GM10266 (cell line): ENCODE data around the gene GATAD2A.
"Not testable (repeated sequence)": the region's sequence is repeated elsewhere in the genome, so short reads cannot be mapped to it uniquely, and the experiment has no call there.

Experiments used
- DNase-seq: peaks from one replicate; pipeline ENCODE4 v3.0.0; 2012; ENCODE audit errors: extremely low spot score
- CTCF ChIP-seq: IDR thresholded peaks from 2 replicates; pipeline ENCODE4 v1.5.1; 2012; ENCODE audit warnings: mild to moderate bottlenecking, low read depth; ENCODE audit not compliant: control insufficient read depth, insufficient read depth; ENCODE audit errors: missing control alignments

GATAD2A gene

GRCh38 chr19:19382118-19382517 lies 23.4 kb upstream of the GATAD2A start:
- no peak for TF ChIP-seq CTCF
- no peak for DNase-seq

GRCh38 chr19:19384486-19384885 lies 21.0 kb upstream of the GATAD2A start:
- no peak for DNase-seq
- TF ChIP-seq CTCF = no peak

- peak; percentile 51 for TF ChIP-seq CTCF
- DNase-seq = peak; percentile 98
Measured at GRCh38 chr19:19385131-19385895, 20.2 kb upstream of the GATAD2A start.

GRCh38 chr19:19385896-19386869 lies 19.3 kb upstream of the GATAD2A start:
- TF ChIP-seq CTCF = peak; percentile 17
- DNase-seq = no peak

GRCh38 chr19:19387108-19387507 lies 18.4 kb upstream of the GATAD2A start:
- no peak for TF ChIP-seq CTCF
- DNase-seq = no peak

GRCh38 chr19:19388568-19389555 lies 16.6 kb upstream of the GATAD2A start:
- TF ChIP-seq CTCF = no peak
- no peak for DNase-seq

GRCh38 chr19:19389683-19390082 lies 15.8 kb upstream of the GATAD2A start:
- DNase-seq = not testable (repeated sequence)

GRCh38 chr19:19394333-19394732 lies 11.1 kb upstream of the GATAD2A start:
- DNase-seq = not testable (repeated sequence)
